Nephron (organoid): Measurements from ENCODE around the gene GAS7.
A peak's percentile ranks its signal among the peaks of the same experiment; 100 is the strongest.

Experiments used
- H3K27ac Mint-ChIP-seq, 3 experiments: 2 replicates each; pipeline ENCODE4 v1.8.0; 2020; ENCODE audit warnings: mixed read lengths in 3 of 3, mild to moderate bottlenecking in 2 of 3, moderate library complexity in 1 of 3
- H3K27me3 Mint-ChIP-seq: 2 replicates; pipeline ENCODE4 v1.8.0; 2021; ENCODE audit warnings: low read depth, mild to moderate bottlenecking, moderate library complexity, mixed read lengths
- H3K36me3 Mint-ChIP-seq: 2 replicates; pipeline ENCODE4 v1.8.0; 2020; ENCODE audit warnings: low read depth, mixed read lengths
- H3K4me1 Mint-ChIP-seq: 2 replicates; pipeline ENCODE4 v1.8.0; 2020; ENCODE audit warnings: mixed read lengths
- H3K4me3 Mint-ChIP-seq, 3 experiments: 2 replicates each; pipeline ENCODE4 v1.8.0; 2020; ENCODE audit warnings: mild to moderate bottlenecking in 3 of 3, mixed read lengths in 3 of 3, moderate library complexity in 2 of 3
- H3K9me3 Mint-ChIP-seq: 2 replicates; pipeline ENCODE4 v1.8.0; 2020; ENCODE audit warnings: mixed read lengths
- CTCF ChIP-seq, 3 experiments: fragments of 200-600 bp; sonication (generic); IDR thresholded peaks; one replicate each; pipeline ENCODE4 v1.5.0; 2021; ENCODE audit warnings: antibody characterized with exemption in 3 of 3; ENCODE audit not compliant: unreplicated experiment in 3 of 3

The GAS7 gene

GRCh38 chr17:10126616-10127501 is 71.5 kb downstream of the GAS7 start:
- H3K27me3 Mint-ChIP-seq, result peaks cover 12% of the 10 kb centered on the region
- peak overlapping the region; percentile 90 to 92 (median 91) for H3K27ac Mint-ChIP-seq
- no peaks in the 10 kb centered on the region for H3K36me3 Mint-ChIP-seq
- no peak for TF ChIP-seq CTCF (IDR thresholded peaks at IDR 0.05; ENCODE audit: unreplicated experiment in 3 of 3)
- H3K4me1 Mint-ChIP-seq, result peaks cover 53% of the 10 kb centered on the region
- peak overlapping the region; percentile 0 to 55 (median 26) for H3K4me3 Mint-ChIP-seq
- H3K9me3 Mint-ChIP-seq, result no peaks in the 10 kb centered on the region

- Mint-ChIP-seq H3K4me3 (peak overlapping the region; percentile 0 to 29 (median 20)), H3K27ac (peak overlapping the region; percentile 64 to 92 (median 90)), H3K4me1 (peaks cover 57% of the 10 kb centered on the region), H3K36me3 (no peaks in the 10 kb centered on the region), H3K27me3 (peaks cover 17% of the 10 kb centered on the region), H3K9me3 (no peaks in the 10 kb centered on the region)
- no peak for TF ChIP-seq CTCF (IDR thresholded peaks at IDR 0.05; ENCODE audit: unreplicated experiment in 3 of 3)
Observed at GRCh38 chr17:10126276-10126615, 72.2 kb downstream of the GAS7 start.

GRCh38 chr17:10125531-10126275 is 72.7 kb downstream of the GAS7 start:
- peak overlapping the region in 2 of 3 experiments; percentile 20 to 29 for H3K4me3 Mint-ChIP-seq

GRCh38 chr17:10123093-10123492 is 75.3 kb downstream of the GAS7 start:
- Mint-ChIP-seq H3K4me3 (no peak overlapping the region), H3K36me3 (no peaks in the 10 kb centered on the region), H3K27ac (no peak overlapping the region), H3K9me3 (no peaks in the 10 kb centered on the region), H3K4me1 (peaks cover 50% of the 10 kb centered on the region), H3K27me3 (peaks cover 35% of the 10 kb centered on the region)
- TF ChIP-seq CTCF (IDR thresholded peaks at IDR 0.05; ENCODE audit: unreplicated experiment in 3 of 3), result no peak

More at GRCh38 chr17:10125531-10126275, 72.7 kb downstream of the GAS7 start:
- no peaks in the 10 kb centered on the region for H3K36me3 Mint-ChIP-seq
- peaks cover 18% of the 10 kb centered on the region for H3K27me3 Mint-ChIP-seq
- no peak for TF ChIP-seq CTCF (IDR thresholded peaks at IDR 0.05; ENCODE audit: unreplicated experiment in 3 of 3)
- H3K9me3 Mint-ChIP-seq, result no peaks in the 10 kb centered on the region
- H3K27ac Mint-ChIP-seq, result peak overlapping the region; percentile 64 to 92 (median 90)
- H3K4me1 Mint-ChIP-seq, result peaks cover 56% of the 10 kb centered on the region

- no peak for TF ChIP-seq CTCF (IDR thresholded peaks at IDR 0.05; ENCODE audit: unreplicated experiment in 3 of 3)
- no peaks in the 10 kb centered on the region for H3K36me3 Mint-ChIP-seq
- H3K27me3 Mint-ChIP-seq, result peaks cover 39% of the 10 kb centered on the region
- no peak overlapping the region for H3K4me3 Mint-ChIP-seq
- peaks cover 47% of the 10 kb centered on the region for H3K4me1 Mint-ChIP-seq
- H3K27ac Mint-ChIP-seq, result peak overlapping the region; percentile 15 to 35 (median 29)
- H3K9me3 Mint-ChIP-seq, result no peaks in the 10 kb centered on the region
Observed at GRCh38 chr17:10121971-10122707, 76.3 kb downstream of the GAS7 start.
